Middle frontal gyrus (tissue), 1 donor: ENCODE results near the gene APP.
"Not testable (repeated sequence)": the region's sequence is repeated elsewhere in the genome, so short reads cannot be mapped to it uniquely, and the experiment has no call there.

Experiments
- DNase-seq: peaks from one replicate; pipeline ENCODE4 v3.0.0-alpha.2; 2015; ENCODE audit warnings: low spot score; ENCODE audit errors: extremely low spot score

Gene APP

DNA sequence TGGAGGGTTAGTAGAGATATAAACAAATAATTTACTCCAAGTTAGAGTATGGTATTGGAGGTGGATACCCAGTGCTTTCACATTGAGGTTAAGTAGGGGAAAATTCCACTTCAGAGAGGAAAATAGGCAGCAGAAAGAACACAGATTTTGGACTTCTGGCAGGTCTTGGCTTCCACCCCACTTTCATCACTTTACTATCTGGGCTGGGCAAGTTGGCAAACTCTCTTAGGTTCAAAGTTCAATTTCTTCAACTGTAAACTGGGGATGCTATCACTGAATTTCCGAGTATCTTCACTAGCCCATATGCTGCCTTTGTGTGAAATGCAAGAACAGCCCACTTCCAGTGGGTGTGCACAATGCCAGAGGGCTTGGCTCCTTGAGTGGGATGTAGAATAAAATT, 220.9 kb downstream of the APP start:
- no peak for DNase-seq

GRCh38 chr21:25944672-25945213, 225.8 kb downstream of the APP start:
- DNase-seq, result peak; percentile 49

DNA sequence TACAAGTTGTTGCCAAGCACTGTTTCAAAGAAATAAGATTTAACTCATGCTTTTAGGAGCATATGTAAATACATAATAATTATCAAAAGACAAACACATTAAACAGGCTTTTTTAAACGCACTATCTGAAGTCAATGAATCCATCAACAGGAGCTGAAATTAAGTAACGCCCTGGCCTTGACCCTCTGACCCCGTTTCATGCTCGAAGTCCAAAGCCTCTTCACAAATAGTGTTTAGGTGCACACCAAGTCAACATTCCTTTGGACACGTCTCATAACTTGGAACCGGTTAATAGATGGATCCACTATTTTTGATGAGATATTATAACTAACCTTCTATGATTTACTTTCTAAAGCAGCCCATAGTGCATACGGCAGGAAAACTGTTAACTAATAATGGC, 226.5 kb downstream of the APP start:
- no peak for DNase-seq

GRCh38 chr21:25942135-25942534, 228.4 kb downstream of the APP start:
- no peak for DNase-seq

GRCh38 chr21:25939396-25939761, 231.2 kb downstream of the APP start:
- no peak for DNase-seq

DNA sequence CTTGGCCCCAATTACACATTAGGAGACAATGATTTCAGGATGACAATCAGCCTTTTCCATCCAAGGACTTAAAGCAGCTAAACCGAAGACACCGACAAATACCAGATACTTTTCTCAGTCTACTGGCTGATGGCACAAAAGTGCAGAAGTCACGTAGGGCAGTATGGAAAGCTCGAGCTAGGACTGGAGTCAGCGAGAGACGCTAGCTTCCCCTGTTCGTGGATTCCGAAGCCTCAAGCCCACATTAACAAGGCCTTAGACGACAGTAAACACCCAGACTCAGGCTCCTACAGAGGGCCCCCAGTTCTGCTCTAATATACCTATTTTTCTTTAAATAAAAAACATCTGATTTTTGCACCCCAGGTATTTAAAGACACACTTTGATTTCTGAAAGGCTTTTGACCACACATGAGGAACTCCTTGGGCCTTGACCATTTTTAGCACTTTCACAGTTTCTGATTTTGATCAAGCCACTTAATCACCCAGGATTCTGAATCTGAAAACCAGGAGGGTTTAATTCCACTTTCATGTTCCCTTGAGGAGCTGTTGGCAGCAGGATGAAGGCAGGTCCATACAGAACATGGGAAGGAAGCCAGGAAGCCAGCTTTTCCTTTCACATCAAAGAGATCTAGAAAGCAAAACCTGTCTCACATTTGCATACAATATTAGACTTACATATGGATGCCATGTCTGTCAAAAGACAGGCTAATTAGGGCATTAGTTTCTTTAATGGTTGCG, 231.7 kb downstream of the APP start:
- DNase-seq, result no peak

- no peak for DNase-seq
Measured at GRCh38 chr21:25936776-25937175, 233.8 kb downstream of the APP start.

DNA sequence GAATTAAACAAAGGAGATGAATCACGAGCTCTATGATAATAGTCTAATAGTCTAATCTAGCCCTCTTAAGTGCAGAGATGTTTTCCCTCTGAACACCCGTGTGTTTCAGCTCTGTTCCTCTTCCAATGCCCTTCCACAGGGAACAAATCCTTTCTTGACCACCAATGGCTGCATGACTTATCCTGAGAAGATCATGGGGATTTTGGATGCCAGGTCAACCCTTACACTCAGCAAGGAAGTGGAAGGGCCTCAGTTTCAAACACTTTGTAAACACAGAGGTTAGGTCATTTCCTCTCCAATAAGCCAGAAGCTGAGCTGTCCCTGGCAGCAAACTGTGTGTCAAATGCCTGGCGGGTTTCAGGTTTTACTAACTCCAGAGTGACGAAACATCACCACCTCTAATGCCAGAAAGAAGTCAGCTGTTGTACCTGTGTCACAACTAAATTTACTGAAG, 235.8 kb downstream of the APP start:
- DNase-seq, result no peak

- no peak for DNase-seq
Measured at GRCh38 chr21:25934130-25934529, 236.4 kb downstream of the APP start.

DNA sequence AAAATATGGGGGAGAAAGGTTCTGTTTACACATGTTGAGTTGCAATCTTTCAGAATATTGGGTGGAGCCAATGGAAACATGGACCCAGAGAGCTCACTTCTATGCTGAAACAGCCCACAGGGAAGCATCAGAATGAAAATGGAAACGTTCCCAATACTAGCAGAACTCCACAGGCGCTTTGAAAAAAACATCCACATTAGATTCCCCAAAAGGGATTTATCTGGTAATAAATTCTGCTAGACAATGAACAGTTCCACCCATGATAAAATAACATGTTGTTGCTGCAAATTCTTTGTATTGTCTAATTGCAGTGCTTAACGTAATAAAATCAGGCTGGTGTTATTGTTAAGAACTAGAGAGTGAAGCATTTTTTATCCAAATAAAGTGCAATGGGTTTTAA, 238.8 kb downstream of the APP start:
- no peak for DNase-seq

DNA sequence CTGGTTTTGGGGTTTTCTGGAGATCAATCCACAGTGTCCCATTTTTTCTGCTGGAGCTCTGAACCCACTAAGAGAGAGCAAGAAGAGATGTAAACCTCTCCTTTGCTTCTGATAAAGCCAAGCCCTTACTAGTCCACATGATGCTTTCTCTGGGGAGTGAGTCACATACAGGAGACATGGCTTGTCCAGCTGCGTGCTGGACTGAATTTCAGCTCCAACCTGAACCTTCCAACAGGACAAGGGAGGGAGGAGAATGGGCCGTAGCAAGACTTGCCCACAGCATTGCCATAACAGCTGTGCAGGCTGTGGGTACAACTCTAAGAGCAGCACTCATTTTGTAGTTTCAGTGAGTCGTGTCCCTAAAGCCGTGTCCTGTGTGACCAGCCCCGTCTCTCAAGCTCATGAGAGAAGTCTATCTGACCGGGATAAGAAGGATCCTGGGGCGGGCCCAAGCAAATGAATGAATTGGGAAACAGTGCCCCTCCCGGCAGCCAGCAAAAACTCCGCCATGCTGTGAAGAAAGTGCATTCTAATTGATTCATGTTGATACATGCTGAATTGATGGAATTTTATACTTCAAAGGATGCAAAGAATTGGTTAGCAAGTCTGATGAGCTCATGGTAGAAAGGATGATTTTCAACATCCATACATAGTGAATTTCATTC, 240.6 kb downstream of the APP start:
- no peak for DNase-seq

- DNase-seq, result no peak
Measured at GRCh38 chr21:25927195-25927880, 243.2 kb downstream of the APP start.

DNA sequence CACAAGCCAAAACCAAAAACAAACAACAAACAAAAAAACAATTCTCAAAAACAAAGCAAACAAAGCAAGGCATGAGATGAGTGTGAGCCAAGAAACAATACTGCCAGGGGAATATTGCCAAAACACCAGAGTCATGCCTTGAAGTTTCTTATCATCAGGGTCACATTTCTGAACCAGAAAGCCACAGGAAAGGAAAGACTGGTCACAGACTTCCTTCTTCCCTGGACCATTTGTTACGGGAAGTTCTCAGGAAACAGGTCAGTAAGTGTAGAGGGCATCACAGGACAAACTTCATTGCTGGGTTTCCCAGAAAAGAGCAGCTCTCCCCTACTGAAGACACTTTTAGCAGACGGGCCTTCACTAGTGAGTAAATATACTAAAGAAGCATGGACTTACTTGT, 244.6 kb downstream of the APP start:
- DNase-seq, result no peak

DNA sequence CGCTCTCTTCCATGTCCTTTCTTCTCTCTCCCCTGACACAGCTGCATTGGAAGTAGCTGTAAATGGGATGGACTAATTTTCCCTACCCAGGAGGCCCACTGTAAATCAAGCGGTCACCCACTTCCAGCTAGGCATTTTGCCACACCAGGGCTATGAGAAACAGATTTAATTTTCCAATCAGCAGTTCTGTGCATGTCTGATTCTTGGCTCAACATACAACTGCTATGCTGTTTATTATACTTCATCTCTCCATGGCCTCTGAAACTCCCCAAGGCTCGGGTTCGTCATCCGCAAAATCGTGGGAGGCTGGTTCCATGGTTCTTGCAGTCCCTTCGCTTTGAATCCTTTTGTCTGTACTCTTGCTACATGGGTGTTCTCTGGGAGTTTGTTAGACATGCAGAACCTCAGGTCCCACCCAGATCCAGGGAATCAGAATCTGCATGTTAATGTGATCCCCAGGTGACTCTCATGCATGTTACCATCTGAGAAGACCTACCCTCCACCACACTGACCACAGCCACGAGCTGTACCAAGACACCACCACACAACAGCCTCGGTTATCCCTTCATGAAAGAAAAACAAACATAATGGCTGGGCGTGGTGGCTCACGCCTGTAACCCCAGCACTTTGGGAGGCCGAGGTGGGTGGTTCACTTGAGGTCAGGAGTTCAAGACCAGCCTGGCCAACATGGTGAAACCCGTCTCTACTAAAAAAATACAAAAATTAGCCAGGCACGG, 245.3 kb downstream of the APP start:
- DNase-seq, result no peak

DNA sequence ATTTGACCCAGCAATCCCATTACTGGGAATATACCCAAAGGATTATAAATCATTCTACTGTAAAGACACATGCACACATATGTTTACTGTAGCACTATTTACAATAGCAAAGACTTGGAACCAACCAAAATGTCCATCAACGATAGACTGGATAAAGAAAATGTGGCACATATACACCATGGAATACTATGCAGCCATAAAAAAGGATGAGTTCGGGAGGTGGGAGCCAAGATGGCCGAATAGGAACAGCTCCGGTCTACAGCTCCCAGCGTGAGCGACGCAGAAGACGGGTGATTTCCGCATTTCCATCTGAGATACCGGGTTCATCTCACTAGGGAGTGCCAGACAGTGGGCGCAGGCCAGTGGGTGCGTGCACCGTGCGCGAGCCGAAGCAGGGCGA, 252.4 kb downstream of the APP start:
- not testable (repeated sequence) for DNase-seq

- DNase-seq, result no peak
Measured at GRCh38 chr21:25916226-25916625, 254.3 kb downstream of the APP start.

DNA sequence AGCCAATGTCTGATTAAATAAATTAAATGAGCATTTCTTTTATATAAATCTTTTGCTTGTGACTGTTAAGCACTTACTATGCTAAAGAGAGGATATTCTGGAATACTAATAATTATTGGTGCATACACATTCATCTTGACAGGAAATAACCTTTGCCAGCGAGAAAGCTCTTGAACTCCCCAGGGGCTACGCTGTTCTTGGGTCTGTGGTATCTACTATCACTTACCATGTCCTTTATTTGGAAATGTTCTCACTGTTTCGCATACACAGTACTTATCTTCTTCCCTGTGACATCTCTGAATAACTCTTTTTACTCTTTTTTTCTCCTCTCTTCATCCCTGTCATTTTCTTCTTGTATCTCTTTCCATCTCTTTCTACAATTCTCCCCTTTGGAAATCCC, 257.1 kb downstream of the APP start:
- DNase-seq, result no peak

GRCh38 chr21:25912402-25912746, 258.2 kb downstream of the APP start:
- DNase-seq, result no peak

- DNase-seq, result no peak
Measured at GRCh38 chr21:25911730-25912401, 258.7 kb downstream of the APP start.

DNA sequence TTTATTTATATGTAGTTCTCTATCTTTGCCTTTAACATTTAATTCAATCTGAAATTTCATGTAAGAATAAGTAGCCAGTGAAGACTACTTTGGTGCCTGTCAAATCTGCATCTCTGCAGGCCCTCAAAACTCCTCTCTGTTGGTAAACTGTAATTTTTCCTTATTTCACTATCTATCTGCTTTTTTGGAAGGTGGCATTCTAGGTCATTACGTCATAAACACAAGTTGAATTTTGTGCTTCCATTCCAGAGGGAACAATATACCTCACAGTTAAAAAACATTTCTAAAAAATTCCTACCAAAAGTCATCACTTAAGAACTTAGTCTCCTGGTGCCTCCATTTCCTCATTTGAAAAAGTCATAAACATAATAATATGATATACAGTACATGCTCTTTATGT, 259.8 kb downstream of the APP start:
- no peak for DNase-seq

DNA sequence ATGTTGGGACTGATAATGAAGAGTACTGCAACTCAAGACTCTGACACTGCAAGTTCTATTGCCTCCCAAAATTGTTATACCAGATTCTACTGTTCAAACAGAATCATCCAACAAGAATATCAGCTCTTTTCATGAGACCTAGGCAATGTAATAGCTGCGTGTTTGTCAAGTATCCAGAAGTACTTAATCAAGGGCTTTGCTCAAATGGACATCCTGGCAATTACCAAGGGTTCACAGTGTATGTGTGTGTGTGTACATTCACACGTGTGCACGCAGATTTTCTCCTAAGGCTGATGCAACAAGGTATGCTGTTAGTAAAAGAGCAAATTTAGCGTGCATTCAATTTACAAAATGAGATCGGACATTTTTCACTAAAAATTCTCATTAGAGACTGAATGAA, 261.2 kb downstream of the APP start:
- no peak for DNase-seq
